PC-3 (cell line): ENCODE data around the gene LAMP2. TPM values are rescaled to one million over a fixed set of nuclear protein-coding genes. Genes with fewer than 3 reads are reported as not detected.
"Not testable (repeated sequence)": the region's sequence is repeated elsewhere in the genome, so short reads cannot be mapped to it uniquely, and the experiment has no call there.

ENCODE experiments used
- ATAC-seq: fragments of 200-7000 bp; cut with Tn5 transposase; 2 replicates; pipeline ENCODE4 v1.9.1; 2020; ENCODE audit warnings: mild to moderate bottlenecking, moderate library complexity
- BruUV-seq: library from RNA; stranded (reverse); fragments of 400-500 nt; replicated peaks from 2 replicates; lab custom pipeline; 2021; lab: Mats Ljungman, UMichigan
- CTCF ChIA-PET: fragments of 300-600 bp; sonication (Branson Sonifier 250); formaldehyde crosslinking; loops from one replicate; lab custom pipeline; 2022; ENCODE audit warnings: antibody characterized with exemption; lab: Charles Lee
- POLR2A ChIA-PET: fragments of 300-600 bp; sonication (Branson Sonifier 250); formaldehyde crosslinking; loops from one replicate; lab custom pipeline; 2022; ENCODE audit warnings: antibody characterized with exemption; ENCODE audit not compliant: unreplicated experiment; lab: Charles Lee
- DNase-seq: peaks from one replicate; pipeline ENCODE4 v3.0.0-alpha.2; 2015
- H2AFZ ChIP-seq: fragments of 300-600 bp; sonication (generic); 2 replicates; pipeline ENCODE4 v1.6.0; 2016; ENCODE audit warnings: antibody characterized with exemption, low read length
- H3F3A ChIP-seq: fragments of 300-600 bp; sonication (generic); one replicate; pipeline ENCODE4 v1.6.0; 2017; ENCODE audit warnings: antibody characterized with exemption, low read length, control low read depth, mild to moderate bottlenecking; ENCODE audit not compliant: unreplicated experiment
- H3K27ac ChIP-seq: fragments of 300-600 bp; sonication (generic); 2 replicates; pipeline ENCODE4 v1.5.1; 2016; ENCODE audit warnings: mild to moderate bottlenecking, low read length
- H3K27me3 ChIP-seq: fragments of 300-600 bp; sonication (generic); 2 replicates; pipeline ENCODE4 v1.6.1; 2016; ENCODE audit warnings: low read length, mixed read lengths
- H3K36me3 ChIP-seq: fragments of 300-600 bp; sonication (generic); 2 replicates; pipeline ENCODE4 v1.6.1; 2016; ENCODE audit warnings: low read depth, mixed run types, low read length, mixed read lengths
- H3K4me1 ChIP-seq: fragments of 300-600 bp; sonication (generic); 2 replicates; pipeline ENCODE4 v1.5.1; 2016; ENCODE audit warnings: low read length; ENCODE audit not compliant: insufficient read depth
- H3K4me2 ChIP-seq: fragments of 300-600 bp; sonication (generic); 2 replicates; pipeline ENCODE4 v1.6.0; 2016; ENCODE audit warnings: low read length
- H3K4me3 ChIP-seq: fragments of 300-600 bp; sonication (generic); 2 replicates; pipeline ENCODE4 v1.5.1; 2016; ENCODE audit warnings: mild to moderate bottlenecking, low read length, mixed read lengths
- H3K79me2 ChIP-seq: fragments of 300-600 bp; sonication (generic); 2 replicates; pipeline ENCODE4 v1.6.1; 2017; ENCODE audit warnings: low read length, mixed read lengths
- H3K9ac ChIP-seq: fragments of 300-600 bp; sonication (generic); 2 replicates; pipeline ENCODE4 v1.6.0; 2016; ENCODE audit warnings: mild to moderate bottlenecking, low read length
- H3K9me2 ChIP-seq: fragments of 300-600 bp; sonication (generic); replicated peaks from 2 replicates; pipeline ENCODE4 v1.6.1; 2016; ENCODE audit warnings: mixed run types, low read length, mixed read lengths
- H3K9me3 ChIP-seq: fragments of 300-600 bp; sonication (generic); 2 replicates; pipeline ENCODE4 v1.6.1; 2016; ENCODE audit warnings: low read length, mixed read lengths
- H4K20me1 ChIP-seq: fragments of 300-600 bp; sonication (generic); 2 replicates; pipeline ENCODE4 v1.6.1; 2016; ENCODE audit warnings: low read length, mixed read lengths
- EZH2 ChIP-seq: fragments of 300-600 bp; sonication (generic); IDR thresholded peaks from one replicate; pipeline ENCODE4 v1.6.1; 2017; ENCODE audit warnings: antibody characterized with exemption, mild to moderate bottlenecking, low read length; ENCODE audit not compliant: unreplicated experiment
- EZH2phosphoT487 ChIP-seq: fragments of 300-600 bp; sonication (generic); IDR thresholded peaks from 2 replicates; pipeline ENCODE4 v1.6.1; 2018; ENCODE audit warnings: mild to moderate bottlenecking, antibody characterized with exemption, low read length, borderline replicate concordance
- intact Hi-C: fragments of 100-400 bp; cut with micrococcal nuclease; formaldehyde crosslinking; loops from 2 replicates; pipeline ENCODE4 v1.9.0; 2023
- total RNA-seq: library from RNA; depleted of rRNA; stranded (reverse); fragments of >200 nt; gene quantifications from 2 replicates; pipeline ENCODE4 v1.2.3, GENCODE V29; 2014
- TF ChIP-seq, protein P1 (sequence below): fragments of 300-600 bp; sonication (generic); conservative IDR thresholded peaks from 2 replicates; pipeline ENCODE4 v1.5.1; 2017; ENCODE audit warnings: antibody characterized with exemption, low read depth, mild to moderate bottlenecking, low read length

Gene LAMP2
- total RNA-seq, 1 experiment from 2014 or later, result 53.8 TPM

DNA sequence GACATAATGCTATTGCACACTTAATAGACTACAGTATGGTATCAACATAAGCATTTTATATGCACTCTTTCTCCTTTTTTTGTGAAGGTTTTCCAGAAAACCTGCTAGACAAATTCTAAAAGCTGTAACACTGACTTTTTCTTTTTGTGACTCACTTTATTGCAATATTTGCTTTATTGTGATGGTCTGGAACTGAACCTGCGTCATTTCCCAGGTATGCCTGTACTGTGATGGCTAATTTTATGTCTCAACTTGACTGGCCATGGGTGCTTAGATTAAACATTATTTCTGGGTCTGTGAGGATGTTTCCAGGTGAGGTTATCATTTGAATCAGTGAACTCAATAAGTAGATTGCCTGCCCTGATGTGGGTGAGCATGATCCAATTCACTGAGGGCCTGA, 35.5 kb upstream of the LAMP2 start:
- CTCF ChIA-PET, result no interaction called here
- Histone ChIP-seq H3K9me2 (no peaks in the 10 kb centered on the region), H3K79me2 (no peaks in the 10 kb centered on the region), H3K27me3 (no peaks in the 10 kb centered on the region), H3K36me3 (no peaks in the 10 kb centered on the region), H3F3A (no peaks in the 10 kb centered on the region), H3K4me2 (peak overlapping the region; percentile 61), H3K4me1 (peaks cover 27% of the 10 kb centered on the region), H4K20me1 (no peaks in the 10 kb centered on the region), H3K9me3 (no peaks in the 10 kb centered on the region), H2AFZ (peak overlapping the region; percentile 6; the same call in 1 of the 2 replicates), H3K4me3 (no peak overlapping the region), H3K9ac (peak overlapping the region; percentile 61), H3K27ac (peak overlapping the region; percentile 96)
- ATAC-seq (peak; percentile 98), DNase-seq (peak; percentile 82)
- intact Hi-C loops, result no loop called here
- TF ChIP-seq EZH2 (no peak), EZH2phosphoT487 (no peak)
- TF ChIP-seq, protein P1, sequence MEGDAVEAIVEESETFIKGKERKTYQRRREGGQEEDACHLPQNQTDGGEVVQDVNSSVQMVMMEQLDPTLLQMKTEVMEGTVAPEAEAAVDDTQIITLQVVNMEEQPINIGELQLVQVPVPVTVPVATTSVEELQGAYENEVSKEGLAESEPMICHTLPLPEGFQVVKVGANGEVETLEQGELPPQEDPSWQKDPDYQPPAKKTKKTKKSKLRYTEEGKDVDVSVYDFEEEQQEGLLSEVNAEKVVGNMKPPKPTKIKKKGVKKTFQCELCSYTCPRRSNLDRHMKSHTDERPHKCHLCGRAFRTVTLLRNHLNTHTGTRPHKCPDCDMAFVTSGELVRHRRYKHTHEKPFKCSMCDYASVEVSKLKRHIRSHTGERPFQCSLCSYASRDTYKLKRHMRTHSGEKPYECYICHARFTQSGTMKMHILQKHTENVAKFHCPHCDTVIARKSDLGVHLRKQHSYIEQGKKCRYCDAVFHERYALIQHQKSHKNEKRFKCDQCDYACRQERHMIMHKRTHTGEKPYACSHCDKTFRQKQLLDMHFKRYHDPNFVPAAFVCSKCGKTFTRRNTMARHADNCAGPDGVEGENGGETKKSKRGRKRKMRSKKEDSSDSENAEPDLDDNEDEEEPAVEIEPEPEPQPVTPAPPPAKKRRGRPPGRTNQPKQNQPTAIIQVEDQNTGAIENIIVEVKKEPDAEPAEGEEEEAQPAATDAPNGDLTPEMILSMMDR, result no peak
- POLR2A ChIA-PET, result no interaction called here
- BruUV-seq, result no TSS peak

DNA sequence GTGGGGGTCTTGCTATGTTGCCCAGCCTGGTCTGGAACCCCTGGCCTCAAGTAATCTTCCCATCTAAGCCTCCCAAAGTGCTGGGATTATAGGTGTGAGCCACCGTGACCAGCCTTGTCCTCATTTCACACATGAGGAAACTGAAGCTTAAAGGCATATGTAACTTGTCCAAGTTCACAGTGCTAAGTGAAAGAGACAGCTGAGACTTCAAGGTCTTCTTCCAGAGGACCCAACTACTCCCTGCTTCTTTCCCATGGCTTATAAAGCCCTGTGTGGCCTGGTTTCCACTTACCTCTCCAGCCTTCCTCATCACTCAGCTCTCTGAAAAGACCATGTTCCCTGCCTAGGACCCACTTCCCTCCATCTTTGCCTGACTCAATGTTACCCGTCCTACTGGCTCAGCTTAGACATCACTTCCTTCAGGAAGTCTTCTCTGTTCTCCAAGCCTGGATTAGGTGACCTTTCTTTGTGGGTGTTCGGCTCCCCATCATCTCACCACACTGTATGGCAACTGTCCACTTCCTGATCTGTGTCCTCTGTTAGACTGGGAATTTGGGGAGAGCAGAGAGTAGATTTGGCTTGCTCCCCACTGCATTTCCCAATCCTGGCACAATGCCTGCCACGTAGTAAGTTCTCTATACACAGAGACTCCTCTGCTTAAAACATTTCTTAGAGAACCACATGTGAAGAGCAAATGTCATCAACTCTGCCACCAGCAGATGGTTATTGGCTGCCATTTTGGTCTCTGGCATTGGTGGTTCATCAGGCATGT, 30.4 kb upstream of the LAMP2 start:
- H3K27ac ChIP-seq, result no peak overlapping the region
- H3K9me3 ChIP-seq, result no peaks in the 10 kb centered on the region
- H3F3A ChIP-seq, result no peaks in the 10 kb centered on the region
- no peaks in the 10 kb centered on the region for H3K36me3 ChIP-seq
- H3K9me2 ChIP-seq, result no peaks in the 10 kb centered on the region
- H3K4me2 ChIP-seq, result no peak overlapping the region
- DNase-seq, result no peak
- no peak overlapping the region for H3K4me3 ChIP-seq
- H3K9ac ChIP-seq, result no peak overlapping the region
- ChIA-PET CTCF (no interaction called here), POLR2A (no interaction called here)
- no peak for ATAC-seq
- H3K27me3 ChIP-seq, result no peaks in the 10 kb centered on the region
- TF ChIP-seq EZH2phosphoT487 (no peak), EZH2 (no peak)
- TF ChIP-seq, protein P1, result no peak
- BruUV-seq, result no TSS peak
- H3K79me2 ChIP-seq, result no peaks in the 10 kb centered on the region
- H4K20me1 ChIP-seq, result no peaks in the 10 kb centered on the region
- H2AFZ ChIP-seq, result no peak overlapping the region
- intact Hi-C loops, result no loop called here
- peaks cover 13% of the 10 kb centered on the region for H3K4me1 ChIP-seq

- H3F3A ChIP-seq, H3K27ac ChIP-seq, BruUV-seq, H3K4me3 ChIP-seq, H3K9ac ChIP-seq, H3K4me1 ChIP-seq, H3K27me3 ChIP-seq, H3K9me2 ChIP-seq, H3K36me3 ChIP-seq, POLR2A ChIA-PET, H3K79me2 ChIP-seq, H2AFZ ChIP-seq, CTCF ChIA-PET, H4K20me1 ChIP-seq, H3K9me3 ChIP-seq, DNase-seq, ATAC-seq, H3K4me2 ChIP-seq, intact Hi-C loops: not testable (repeated sequence)
Observed at GRCh38 chrX:120490119-120490518, 21.0 kb upstream of the LAMP2 start.
